HepG2 (cell line): ENCODE measurements around the gene CHAF1A. TPM values are rescaled to one million over a fixed set of nuclear protein-coding genes. Genes with fewer than 3 reads are reported as not detected.

Experiments
- CBX2 ChIP-seq, 2 experiments: fragments of 200-600 bp in 1 of 2; sonication (generic); formaldehyde crosslinking in 1 of 2; IDR thresholded peaks; 2 replicates each; pipeline versions ENCODE4 v1.7.0 to v1.8.1; 2018 to 2022; ENCODE audit warnings: low read depth in 2 of 2, low read length in 1 of 2, mild to moderate bottlenecking in 1 of 2, missing genetic modification reagents in 1 of 2
- GZF1 ChIP-seq: sonication (generic); formaldehyde crosslinking; IDR thresholded peaks from 2 replicates; pipeline ENCODE4 v1.5.1; 2020; ENCODE audit warnings: mild to moderate bottlenecking, missing genetic modification reagents
- HMG20A ChIP-seq: IDR thresholded peaks from 2 replicates; pipeline ENCODE4 v1.6.1; 2016; ENCODE audit warnings: borderline replicate concordance
- HMGXB3 ChIP-seq: sonication (generic); formaldehyde crosslinking; IDR thresholded peaks from 2 replicates; pipeline ENCODE4 v1.4.0; 2020; ENCODE audit warnings: missing genetic modification reagents, borderline replicate concordance
- HOXA3 ChIP-seq: sonication (generic); formaldehyde crosslinking; IDR thresholded peaks from 2 replicates; pipeline ENCODE4 v1.5.0; 2020; ENCODE audit warnings: missing genetic modification reagents
- JUN ChIP-seq: sonication (generic); formaldehyde crosslinking; IDR thresholded peaks from 2 replicates; pipeline ENCODE4 v1.4.0; 2020; ENCODE audit warnings: mild to moderate bottlenecking, missing genetic modification reagents
- MEF2D ChIP-seq: sonication (generic); formaldehyde crosslinking; IDR thresholded peaks from 2 replicates; pipeline ENCODE4 v1.5.1; 2020; ENCODE audit warnings: mild to moderate bottlenecking, missing genetic modification reagents
- MNT ChIP-seq: fragments of 450-650 bp; IDR thresholded peaks from 2 replicates; pipeline ENCODE4 v1.6.1; 2016
- NR2F1 ChIP-seq, 2 experiments: fragments of 450-650 bp in 1 of 2; formaldehyde crosslinking in 1 of 2; IDR thresholded peaks; 2 replicates each; pipeline versions ENCODE4 v1.5.0 to v1.6.1; 2016 to 2020; ENCODE audit warnings: mild to moderate bottlenecking in 1 of 2, missing compliant biosample characterization in 1 of 2, missing genetic modification reagents in 1 of 2, moderate library complexity in 1 of 2
- POLR2AphosphoS2 ChIP-seq: IDR thresholded peaks from 2 replicates; pipeline ENCODE4 v1.6.1; 2011; ENCODE audit warnings: low read depth, low read length, improper control_type of control experiment
- SP1 ChIP-seq, 2 experiments: fragments of 450-650 bp in 1 of 2; sonication (generic) in 1 of 2; formaldehyde crosslinking in 1 of 2; IDR thresholded peaks; 2 replicates each; pipeline versions ENCODE4 v1.4.0 to v1.6.1; 2016 to 2020; ENCODE audit warnings: missing genetic modification reagents in 1 of 2
- STAT5B ChIP-seq: sonication (generic); formaldehyde crosslinking; IDR thresholded peaks from 2 replicates; pipeline ENCODE4 v1.4.0; 2020; ENCODE audit warnings: missing genetic modification reagents
- TMF1 ChIP-seq: sonication (generic); formaldehyde crosslinking; IDR thresholded peaks from 2 replicates; pipeline ENCODE4 v1.8.1; 2022; ENCODE audit warnings: low read depth, missing genetic modification reagents
- ZBTB44 ChIP-seq: sonication (generic); formaldehyde crosslinking; IDR thresholded peaks from 2 replicates; pipeline ENCODE4 v1.4.0; 2020; ENCODE audit warnings: missing genetic modification reagents
- ZBTB7B ChIP-seq: sonication (generic); formaldehyde crosslinking; IDR thresholded peaks from 2 replicates; pipeline ENCODE4 v1.4.0; 2020; ENCODE audit warnings: missing genetic modification reagents
- ZC3H13 ChIP-seq: sonication (generic); formaldehyde crosslinking; IDR thresholded peaks from 2 replicates; pipeline ENCODE4 v1.8.1; 2023; ENCODE audit warnings: mild to moderate bottlenecking, missing genetic modification reagents, moderate library complexity
- ZNF281 ChIP-seq: sonication (generic); formaldehyde crosslinking; IDR thresholded peaks from 2 replicates; pipeline ENCODE4 v1.4.0; 2020; ENCODE audit warnings: missing genetic modification reagents, borderline replicate concordance
- ZNF580 ChIP-seq: IDR thresholded peaks from 2 replicates; pipeline ENCODE4 v1.6.1; 2016; ENCODE audit warnings: low read depth, borderline replicate concordance
- polyA plus RNA-seq, 8 experiments: library from polyadenylated mRNA; depleted of rRNA in 3 of 8; stranded (reverse) in 7 of 8; unstranded in 1 of 8; fragments of >200 nt; fragmentation: Illumina TruSeq in 4 of 8; extraction: Trizol in 4 of 8; gene quantifications; 2 replicates each; pipeline versions ENCODE4 v1.2.1 to v1.2.3, GENCODE V29; 2011 to 2016; ENCODE audit warnings: low read depth in 4 of 8, missing spikeins in 1 of 8, mixed read lengths in 1 of 8; ENCODE audit not compliant: insufficient read depth in 1 of 8
- total RNA-seq, 5 experiments: library from RNA; depleted of rRNA; stranded (reverse); fragments of >200 nt; fragmentation: Illumina TruSeq; extraction: Trizol; gene quantifications; 2 replicates each; pipeline ENCODE4 v1.2.3, GENCODE V29; 2016; ENCODE audit warnings: low read depth in 1 of 5

Gene CHAF1A
- total and polyA plus RNA-seq, 2 of the 13 experiments (the other 11 are each of a cell fraction or from before 2014, with no cell fraction given) = 11.0 to 34.8 TPM

GRCh38 chr19:4390567-4391305, 11.7 kb upstream of the CHAF1A start (continued):
- TF ChIP-seq HMGXB3 = peak; percentile 49; the same call in 1 of the 2 replicates
- TF ChIP-seq STAT5B (CRISPR knock-in tag) = no peak
- no peak for TF ChIP-seq SP1 (IDR thresholded peaks at IDR 0.05)
- TF ChIP-seq SP1 (CRISPR knock-in tag; IDR thresholded peaks at IDR 0.05) = no peak; the same call in 1 of the 2 replicates
- TF ChIP-seq ZNF281 (CRISPR knock-in tag) = peak; percentile 28; the same call in 1 of the 2 replicates
- TF ChIP-seq ZNF580 (CRISPR knock-in tag) = no peak; the same call in 1 of the 2 replicates
- TF ChIP-seq HOXA3 (CRISPR knock-in tag) = peak; percentile 76
- TF ChIP-seq NR2F1 (CRISPR knock-in tag; IDR thresholded peaks at IDR 0.05) = no peak; a peak in 2 of 4 replicates
- peak; percentile 56; the same call in 1 of the 2 replicates for TF ChIP-seq HMG20A
- no peak for TF ChIP-seq ZC3H13 (CRISPR knock-in tag)
- TF ChIP-seq JUN = peak; percentile 57; the same call in 1 of the 2 replicates
- peak; percentile 62; the same call in 1 of the 2 replicates for TF ChIP-seq ZBTB7B (CRISPR knock-in tag)
- TF ChIP-seq POLR2AphosphoS2 = no peak
- TF ChIP-seq MEF2D (CRISPR knock-in tag) = no peak
- no peak for TF ChIP-seq CBX2 (IDR thresholded peaks at IDR 0.05; ENCODE audit: low read depth, low read length)
- TF ChIP-seq CBX2 (CRISPR knock-in tag; IDR thresholded peaks at IDR 0.05; ENCODE audit: low read depth) = no peak
- TF ChIP-seq ZBTB44 = no peak
- TF ChIP-seq TMF1 (CRISPR knock-in tag) = no peak
- TF ChIP-seq GZF1 (CRISPR knock-in tag) = no peak
- peak; percentile 45; the same call in 1 of the 2 replicates for TF ChIP-seq MNT
